Measurements from ENCODE around the gene AFF3.

The AFF3 gene

GRCh38 chr2:99571021-99571420 is 571.4 kb downstream of the AFF3 start:
- DNase-seq, result no peak

- DNase-seq, result no peak
Observed at GRCh38 chr2:99569386-99569785, 573.0 kb downstream of the AFF3 start.

GRCh38 chr2:99565227-99565626 is 577.2 kb downstream of the AFF3 start:
- DNase-seq, result no peak

- DNase-seq, result no peak
Observed at GRCh38 chr2:99562516-99562915, 579.9 kb downstream of the AFF3 start.

GRCh38 chr2:99561804-99562203 is 580.6 kb downstream of the AFF3 start:
- no peak for DNase-seq

GRCh38 chr2:99559075-99559662 is 583.2 kb downstream of the AFF3 start:
- DNase-seq, result peak; percentile 87

GRCh38 chr2:99555404-99555803 is 587.0 kb downstream of the AFF3 start:
- no peak for DNase-seq

- no peak for DNase-seq
Observed at GRCh38 chr2:99554871-99555270, 587.5 kb downstream of the AFF3 start.

- DNase-seq, result no peak
Observed at GRCh38 chr2:99554238-99554637, 588.2 kb downstream of the AFF3 start.

GRCh38 chr2:99552529-99552928 is 589.9 kb downstream of the AFF3 start:
- DNase-seq, result no peak

GRCh38 chr2:99550368-99550767 is 592.0 kb downstream of the AFF3 start:
- no peak for DNase-seq

- DNase-seq, result no peak
Observed at GRCh38 chr2:99545604-99546003, 596.8 kb downstream of the AFF3 start.

- no peak for DNase-seq
Observed at GRCh38 chr2:99545066-99545465, 597.3 kb downstream of the AFF3 start.

GRCh38 chr2:99544608-99545007 is 597.8 kb downstream of the AFF3 start:
- DNase-seq, result no peak

- DNase-seq, result no peak
Observed at GRCh38 chr2:99543247-99543646, 599.1 kb downstream of the AFF3 start.

- DNase-seq, result no peak
Observed at GRCh38 chr2:99537910-99538485, 604.4 kb downstream of the AFF3 start.

GRCh38 chr2:99524056-99524455 is 618.3 kb downstream of the AFF3 start:
- DNase-seq, result no peak

- no peak for DNase-seq
Observed at GRCh38 chr2:99522157-99522556, 620.2 kb downstream of the AFF3 start.

GRCh38 chr2:99520813-99521212 is 621.6 kb downstream of the AFF3 start:
- DNase-seq, result no peak

GRCh38 chr2:99520195-99520594 is 622.2 kb downstream of the AFF3 start:
- DNase-seq, result no peak

GRCh38 chr2:99514357-99514756 is 628.0 kb downstream of the AFF3 start:
- DNase-seq, result no peak

GRCh38 chr2:99512181-99512591 is 630.2 kb downstream of the AFF3 start:
- no peak for DNase-seq

GRCh38 chr2:99509387-99509786 is 633.0 kb downstream of the AFF3 start:
- DNase-seq, result no peak

GRCh38 chr2:99507937-99508818 is 634.2 kb downstream of the AFF3 start:
- DNase-seq, result no peak
